Lung (tissue), 12 donors: ENCODE measurements around the gene USP6. TPM values are rescaled to one million over a fixed set of nuclear protein-coding genes. Genes with fewer than 3 reads are reported as not detected.

Experiments
- ATAC-seq: fragments of 200-7000 bp; cut with Tn5 transposase; one replicate; pipeline ENCODE4 v1.9.1; 2020; ENCODE audit warnings: moderate number of reproducible peaks; ENCODE audit not compliant: insufficient read depth, low FRiP score
- DNase-seq, 3 donors: peaks; one replicate each; pipeline ENCODE4 v3.0.0-alpha.2; 2013 to 2017
- H3K27ac ChIP-seq, 2 donors: one replicate each; pipeline ENCODE4 v1.5.1; 2013; ENCODE audit warnings: mild to moderate bottlenecking in 2 of 2, moderate library complexity in 2 of 2, control low read depth in 1 of 2, inconsistent platforms in 1 of 2, low read depth in 1 of 2, low read length in 1 of 2
- H3K27me3 ChIP-seq, 3 donors: one replicate each; pipeline ENCODE4 v1.5.1; 2013; ENCODE audit warnings: low read length in 2 of 3; ENCODE audit not compliant: control insufficient read depth in 3 of 3, insufficient read depth in 3 of 3
- H3K36me3 ChIP-seq, 4 donors: one replicate each; pipeline ENCODE4 v1.5.1; 2013; ENCODE audit warnings: low read length in 4 of 4, mild to moderate bottlenecking in 1 of 4, moderate library complexity in 1 of 4; ENCODE audit not compliant: control insufficient read depth in 4 of 4, insufficient read depth in 4 of 4
- H3K4me1 ChIP-seq, 5 donors: one replicate each; pipeline ENCODE4 v1.5.1; 2013; ENCODE audit warnings: low read length in 5 of 5, mild to moderate bottlenecking in 2 of 5, moderate library complexity in 1 of 5; ENCODE audit not compliant: control insufficient read depth in 5 of 5, insufficient read depth in 5 of 5
- H3K4me3 ChIP-seq: one replicate; pipeline ENCODE4 v1.5.1; 2013; ENCODE audit warnings: mild to moderate bottlenecking, control low read depth, moderate library complexity
- H3K9ac ChIP-seq, 2 donors: one replicate each; pipeline ENCODE4 v1.5.1; 2013; ENCODE audit warnings: low read length in 2 of 2, control low read depth in 1 of 2; ENCODE audit not compliant: insufficient read depth in 1 of 2
- H3K9me3 ChIP-seq, 4 donors: one replicate each; pipeline ENCODE4 v1.5.1; 2013; ENCODE audit warnings: low read length in 3 of 4, mild to moderate bottlenecking in 1 of 4, moderate library complexity in 1 of 4; ENCODE audit not compliant: control insufficient read depth in 4 of 4, insufficient read depth in 3 of 4
- WGBS, 2 donors: extraction: QIAGEN DNeasy Blood & Tissue Kit; methylation state at CpG; one replicate each; pipeline ENCODE4 v1.1.7; 2013; 5-methylcytosine and 5-hydroxymethylcytosine counted together
- polyA plus RNA-seq, 2 donors: library from polyadenylated mRNA; stranded (reverse); fragments of 200-250 nt; gene quantifications; one replicate each; pipeline ENCODE4 v1.2.1, GENCODE V29; 2013
- total RNA-seq, 2 donors: library from RNA; depleted of rRNA in 1 of 2; stranded (reverse); fragments of >200 nt in 1 of 2; gene quantifications; one replicate each; pipeline ENCODE4 v1.2.1, GENCODE V29; 2014 to 2021
- TF ChIP-seq, protein P1 (sequence below): IDR thresholded peaks from 2 replicates; pipeline ENCODE4 v1.5.1; 2012; ENCODE audit warnings: mild to moderate bottlenecking; ENCODE audit errors: control extremely low read depth, extremely low read depth
- donor health status: control.
- donor health status: control.
- donor health status: Bipolar disorder and iron deficiency.
- donor health status: healthy.
- donor health status: DM: yes; HTN: yes; CAD: no.

Gene USP6
- total and polyA plus RNA-seq, 4 donors = 0.05 to 0.46 (median 0.21) TPM

DNA sequence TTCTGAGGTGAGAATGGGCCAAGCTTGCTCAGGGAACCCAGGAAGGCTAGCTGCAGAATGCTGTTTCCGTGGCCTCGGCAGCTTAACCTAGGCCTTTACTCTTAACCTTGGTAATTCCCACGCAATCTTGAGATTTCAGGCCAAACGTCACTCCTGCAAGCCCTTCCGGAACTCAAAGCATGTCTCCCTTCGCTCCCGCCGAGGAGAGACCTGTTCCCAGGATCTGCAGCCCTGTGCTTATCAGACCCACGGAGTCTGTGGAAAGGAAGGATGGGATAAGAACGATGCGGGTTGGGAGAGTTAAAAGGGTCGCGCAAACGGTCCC lies 38.1 kb upstream of the USP6 start:
- WGBS, 2 donors = 21 to 27% methylated on average over 14 of the region's 14 CpGs
- Histone ChIP-seq H3K36me3 (peaks cover 0 to 2% (median 0%) of the 10 kb centered on the region in 4 donors), H3K27ac (peak overlapping the region; percentile 89 to 92), H3K27me3 (no peaks in the 10 kb centered on the region), H3K9ac (peak overlapping the region in 1 of 2 donors; percentile 87), H3K9me3 (peaks cover 0 to 2% (median 0%) of the 10 kb centered on the region in 4 donors), H3K4me1 (peaks cover 0 to 13% (median 8%) of the 10 kb centered on the region in 5 donors), H3K4me3 (peak overlapping the region; percentile 93)
- peak; percentile 6 for ATAC-seq
- TF ChIP-seq, protein P1, sequence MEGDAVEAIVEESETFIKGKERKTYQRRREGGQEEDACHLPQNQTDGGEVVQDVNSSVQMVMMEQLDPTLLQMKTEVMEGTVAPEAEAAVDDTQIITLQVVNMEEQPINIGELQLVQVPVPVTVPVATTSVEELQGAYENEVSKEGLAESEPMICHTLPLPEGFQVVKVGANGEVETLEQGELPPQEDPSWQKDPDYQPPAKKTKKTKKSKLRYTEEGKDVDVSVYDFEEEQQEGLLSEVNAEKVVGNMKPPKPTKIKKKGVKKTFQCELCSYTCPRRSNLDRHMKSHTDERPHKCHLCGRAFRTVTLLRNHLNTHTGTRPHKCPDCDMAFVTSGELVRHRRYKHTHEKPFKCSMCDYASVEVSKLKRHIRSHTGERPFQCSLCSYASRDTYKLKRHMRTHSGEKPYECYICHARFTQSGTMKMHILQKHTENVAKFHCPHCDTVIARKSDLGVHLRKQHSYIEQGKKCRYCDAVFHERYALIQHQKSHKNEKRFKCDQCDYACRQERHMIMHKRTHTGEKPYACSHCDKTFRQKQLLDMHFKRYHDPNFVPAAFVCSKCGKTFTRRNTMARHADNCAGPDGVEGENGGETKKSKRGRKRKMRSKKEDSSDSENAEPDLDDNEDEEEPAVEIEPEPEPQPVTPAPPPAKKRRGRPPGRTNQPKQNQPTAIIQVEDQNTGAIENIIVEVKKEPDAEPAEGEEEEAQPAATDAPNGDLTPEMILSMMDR = no peak
- no peak for DNase-seq

- TF ChIP-seq, protein P1 = no peak
These were observed 37.5 kb upstream of the USP6 start, which contains the start of gene ZFP3 for GRCh38 chr17:5078106-5079028. Gene ZFP3 (plus strand): TSS chr17:5078467. CDS start chr17:5091505, 13,038 bp downstream.

GRCh38 chr17:5080591-5080990 lies 35.2 kb upstream of the USP6 start:
- no peak overlapping the region for H3K4me3 ChIP-seq
- 91 to 92% methylated on average over 3 of the region's 3 CpGs for WGBS, 2 donors
- H3K27me3 ChIP-seq = no peaks in the 10 kb centered on the region
- H3K27ac ChIP-seq = no peak overlapping the region
- H3K9ac ChIP-seq = no peak overlapping the region
- TF ChIP-seq, protein P1 = no peak
- no peak for ATAC-seq
- H3K4me1 ChIP-seq = peaks cover 0 to 13% (median 8%) of the 10 kb centered on the region in 5 donors
- peaks cover 0 to 3% (median under 1%) of the 10 kb centered on the region in 4 donors for H3K36me3 ChIP-seq
- H3K9me3 ChIP-seq = peaks cover 0 to 7% (median 2%) of the 10 kb centered on the region in 4 donors
- DNase-seq = no peak

More at GRCh38 chr17:5078106-5079028, 37.5 kb upstream of the USP6 start, which contains the start of gene ZFP3:
- Histone ChIP-seq H3K4me1 (peaks cover 0 to 13% (median 8%) of the 10 kb centered on the region in 5 donors), H3K36me3 (peaks cover 0 to 2% (median 0%) of the 10 kb centered on the region in 4 donors), H3K9me3 (peaks cover 0 to 2% (median 0%) of the 10 kb centered on the region in 4 donors), H3K4me3 (peak within 1 kb of the TSS; percentile 93), H3K27me3 (no peaks in the 10 kb centered on the region), H3K9ac (peak within 1 kb of the TSS; percentile 40 to 87), H3K27ac (peak within 1 kb of the TSS; percentile 89 to 92)
- peak; percentile 85 to 91 (median 86) for DNase-seq
- 0% methylated on average over 75 of the region's 75 CpGs for WGBS, 2 donors
- peak; percentile 90 for ATAC-seq
